NCI-H1092 (cell line): ENCODE data around the gene ASIC2.

ENCODE experiments used
- DNase-seq: peaks from one replicate; lab custom pipeline; 2025; lab: John Stamatoyannopoulos, UW

ASIC2 gene

DNA sequence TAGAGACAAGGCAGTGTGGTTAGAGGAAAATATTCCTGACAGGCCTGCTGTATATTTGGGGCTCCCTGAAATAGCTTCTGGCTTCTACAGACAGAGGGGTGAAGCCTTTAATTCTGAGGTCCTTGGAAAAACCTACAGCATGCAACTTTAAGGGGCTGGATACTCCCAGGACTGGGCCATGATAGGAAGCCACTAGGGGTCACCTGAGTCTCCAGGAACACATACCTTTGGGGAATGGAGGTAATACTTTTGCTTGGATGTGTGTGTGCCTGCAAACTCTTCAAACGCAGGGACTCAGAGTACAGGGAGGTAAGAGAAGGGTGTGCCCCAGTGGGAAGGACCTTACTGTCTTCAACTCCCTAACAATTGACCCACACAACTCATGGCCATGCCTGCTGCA lies 4.1 kb downstream of the ASIC2 start:
- DNase-seq: no peak

DNA sequence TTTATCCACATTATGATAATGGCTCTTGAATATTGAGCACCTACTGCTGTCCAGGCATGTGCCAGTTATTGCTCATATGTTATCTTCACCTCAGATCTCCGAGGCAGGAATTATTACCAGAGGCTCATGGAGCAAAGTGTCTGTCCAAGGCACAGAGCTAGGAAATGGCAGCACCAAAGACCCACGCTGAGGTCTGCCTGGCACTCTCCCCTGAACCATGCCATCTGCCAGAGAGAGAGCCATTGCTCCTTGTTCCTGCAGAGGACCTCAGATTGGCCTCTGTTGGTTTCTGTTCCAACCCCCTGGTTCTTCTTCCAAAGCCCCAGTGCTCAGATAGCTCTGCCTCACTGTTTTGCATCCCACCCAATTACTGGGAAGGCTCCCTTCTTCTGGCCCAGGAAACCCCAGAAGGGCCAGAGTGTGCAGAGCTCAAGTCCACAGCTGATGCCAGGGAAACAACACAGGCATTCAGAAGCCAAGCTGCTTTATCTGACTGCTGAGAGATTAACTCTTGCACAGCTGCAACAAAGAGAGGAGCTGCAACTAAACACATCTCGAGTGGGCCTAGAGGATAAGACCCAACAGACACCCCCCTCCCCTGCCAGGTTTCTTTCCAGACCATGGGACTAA lies 5.9 kb downstream of the ASIC2 start:
- DNase-seq: no peak

GRCh38 chr17:33285413-33285812 lies 7.7 kb downstream of the ASIC2 start:
- DNase-seq: no peak

DNA sequence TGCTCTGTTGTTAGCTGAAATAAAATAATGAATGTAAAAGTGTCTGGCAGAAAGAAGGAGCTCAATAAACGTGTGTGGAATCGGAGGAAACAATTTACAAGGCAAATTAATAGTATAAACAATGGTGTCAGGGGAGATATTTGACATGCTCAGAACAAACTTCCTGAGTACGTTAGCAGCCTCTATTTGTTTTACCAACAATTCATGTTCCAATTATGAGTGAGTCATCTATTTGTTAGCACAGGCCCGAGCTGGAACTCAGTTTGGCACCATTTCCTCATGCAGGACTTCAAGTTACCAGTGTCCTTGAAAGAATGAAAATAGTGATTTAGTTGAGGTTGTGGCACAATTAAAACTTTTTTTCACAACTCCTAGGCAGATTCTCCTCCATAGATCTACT lies 9.1 kb downstream of the ASIC2 start:
- no peak for DNase-seq

DNA sequence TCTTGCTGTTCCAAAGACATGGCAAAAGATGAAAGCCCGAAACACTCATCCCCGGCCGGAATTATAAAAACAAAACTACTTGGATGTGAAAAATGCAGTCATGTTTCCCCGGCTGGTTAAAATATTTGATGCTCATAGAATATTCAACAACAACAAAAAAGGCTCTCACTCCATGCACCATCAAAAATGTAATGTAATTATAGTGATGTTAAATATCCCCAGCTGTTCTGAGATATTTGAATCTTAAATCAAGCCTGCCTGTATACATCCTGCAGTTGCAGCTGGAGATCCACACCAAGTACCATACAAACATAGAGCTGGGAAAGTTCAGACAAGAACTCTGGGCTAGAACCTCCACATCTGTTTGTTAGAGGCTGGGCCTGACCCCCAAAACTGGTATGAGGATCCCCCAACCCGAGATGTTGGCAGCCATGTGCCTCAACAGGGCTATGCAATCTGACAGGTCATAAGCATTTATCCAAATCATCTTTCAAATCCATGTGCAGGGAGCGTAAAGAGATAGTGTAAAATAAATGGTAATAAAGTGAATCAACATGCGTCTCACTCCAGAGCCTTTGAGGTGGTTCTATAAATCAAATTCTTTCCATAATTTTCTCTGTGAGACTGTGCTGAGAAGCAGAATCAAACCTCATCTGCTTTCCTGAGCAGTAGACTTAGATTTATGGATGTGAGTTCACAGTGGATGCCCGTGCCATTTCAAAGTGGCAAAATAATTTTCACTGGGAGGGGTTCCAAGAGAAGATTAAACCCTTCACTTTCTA lies 12.7 kb downstream of the ASIC2 start:
- DNase-seq: no peak

DNA sequence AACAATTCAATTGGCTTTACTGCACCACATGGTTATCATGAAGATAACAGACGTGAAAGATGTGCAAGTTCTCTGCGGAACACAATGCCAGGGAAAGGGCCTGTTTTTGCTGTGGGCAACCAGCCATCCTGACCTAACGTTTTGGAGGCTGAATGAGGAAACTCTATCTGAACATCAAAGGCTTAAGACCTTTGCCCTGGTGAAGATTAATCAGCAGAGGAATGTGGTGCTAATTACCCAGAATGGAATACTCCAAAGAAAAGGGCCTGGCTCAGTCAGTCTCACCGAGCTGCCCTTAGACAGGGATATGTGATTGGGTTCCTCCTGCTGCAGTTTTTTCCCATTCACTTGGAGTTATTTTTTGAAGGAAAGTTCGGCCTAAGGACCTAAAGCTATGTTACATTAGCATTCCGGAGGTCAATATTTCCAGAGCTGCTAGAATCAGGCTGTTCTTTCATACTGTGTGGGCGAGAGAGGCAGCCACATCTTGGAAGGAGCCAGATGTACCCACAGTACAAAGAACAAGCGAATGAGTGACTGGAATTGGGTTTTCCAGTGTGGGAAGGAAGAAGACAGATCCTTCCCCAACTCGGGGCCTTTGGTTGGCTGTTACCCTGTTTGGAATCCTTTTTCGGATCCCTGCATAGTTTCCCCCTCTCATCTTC lies 15.5 kb downstream of the ASIC2 start:
- DNase-seq: no peak

DNA sequence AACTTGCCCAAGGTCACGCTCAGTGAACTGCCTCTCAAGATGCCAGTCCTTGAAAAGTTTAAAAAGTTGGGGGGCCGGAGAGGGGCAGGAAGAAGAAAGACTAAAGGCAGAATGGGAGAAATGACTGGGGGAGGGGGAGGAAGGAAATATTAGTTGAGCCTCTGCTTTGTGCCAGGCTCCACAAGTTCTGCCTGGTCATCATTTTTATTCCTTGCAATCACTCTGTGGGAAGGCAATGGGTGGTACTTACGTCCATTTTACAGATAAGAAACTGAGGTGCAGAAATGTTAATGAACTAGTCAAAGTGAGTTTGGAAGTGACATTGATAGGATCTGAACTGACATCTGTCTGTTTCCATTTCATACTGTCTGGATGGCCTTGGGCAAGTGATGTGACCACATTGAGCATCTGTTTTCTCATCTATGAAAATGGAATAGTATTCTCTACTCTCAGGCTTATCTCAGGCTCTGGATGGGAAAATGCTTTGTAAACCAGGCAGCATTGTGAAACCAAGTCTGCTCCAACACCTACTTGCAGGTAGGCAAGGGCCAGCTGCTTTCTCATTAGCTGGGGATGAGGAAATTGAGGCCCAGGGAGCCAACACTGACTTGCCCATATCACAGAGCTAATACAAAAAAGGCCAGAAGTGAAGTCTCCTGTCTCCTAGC lies 19.2 kb downstream of the ASIC2 start:
- DNase-seq: no peak

GRCh38 chr17:33273271-33273670 lies 19.8 kb downstream of the ASIC2 start:
- no peak for DNase-seq

- DNase-seq: no peak
Measured at GRCh38 chr17:33272438-33272837, 20.7 kb downstream of the ASIC2 start.

DNA sequence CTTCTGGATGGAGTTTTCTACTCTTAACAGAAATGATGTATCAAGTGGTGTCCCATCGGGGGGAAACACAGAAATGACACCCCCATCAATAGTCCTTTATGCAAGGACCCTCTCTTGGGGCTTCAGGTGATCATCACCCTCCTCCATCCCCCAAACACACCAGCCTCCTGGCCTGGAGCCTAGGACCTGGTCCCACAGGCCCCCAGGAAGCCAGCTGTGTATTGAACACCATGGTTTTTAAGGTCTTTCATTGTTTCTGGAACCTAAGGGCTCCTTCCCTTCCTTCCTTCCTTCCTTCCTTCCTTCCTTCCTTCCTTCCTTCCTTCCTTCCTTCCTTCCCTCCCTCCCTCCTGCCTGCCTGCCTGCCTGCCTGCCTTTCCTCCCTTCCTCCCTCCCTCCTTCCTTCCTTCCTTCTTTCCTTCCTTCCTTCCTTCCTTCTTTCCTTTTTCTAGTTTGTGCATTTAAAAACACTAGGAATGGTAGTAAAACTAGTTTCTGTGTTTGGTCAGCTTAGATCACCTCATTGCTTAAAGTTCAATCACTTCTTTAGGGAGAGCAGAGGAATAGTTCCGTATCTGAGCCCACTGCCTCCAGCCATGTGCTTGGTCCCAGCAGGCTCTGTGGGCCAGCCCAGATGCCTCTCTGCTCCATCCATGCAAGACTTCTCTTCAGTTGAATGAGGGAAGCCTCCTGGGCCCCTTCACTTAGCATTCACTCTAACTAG lies 23.6 kb downstream of the ASIC2 start:
- DNase-seq: no peak

DNA sequence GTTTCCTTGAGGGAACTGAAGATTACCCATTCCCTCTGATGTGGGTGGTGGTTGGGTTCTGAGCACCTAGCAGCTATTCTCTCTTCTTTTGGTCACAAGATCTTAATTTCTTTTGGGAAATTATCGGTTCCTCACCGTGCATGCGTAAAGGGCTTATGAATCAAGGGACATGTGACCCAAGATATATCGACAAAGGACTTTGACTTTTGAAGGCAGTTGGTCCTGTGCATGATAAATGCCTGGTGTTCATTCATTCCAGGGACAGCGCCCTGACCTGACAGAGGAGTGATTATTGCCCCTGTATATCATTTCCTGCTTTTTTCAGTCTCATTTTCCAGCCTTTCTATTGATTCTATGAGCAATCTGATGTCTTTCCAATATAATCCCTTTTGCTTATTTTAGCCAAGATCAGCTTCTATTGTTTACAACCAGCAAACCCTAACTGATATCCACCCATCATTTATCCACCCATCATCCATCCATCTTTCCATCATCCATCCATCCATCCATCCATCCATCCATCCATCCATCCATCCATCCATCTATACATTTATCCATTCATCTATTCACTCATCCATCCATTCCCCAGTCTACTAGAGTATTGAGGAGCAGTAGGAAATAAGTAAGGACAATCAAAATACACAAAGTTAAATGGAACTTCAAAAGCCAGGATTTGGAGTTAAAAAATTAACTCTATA lies 25.1 kb downstream of the ASIC2 start:
- no peak for DNase-seq

DNA sequence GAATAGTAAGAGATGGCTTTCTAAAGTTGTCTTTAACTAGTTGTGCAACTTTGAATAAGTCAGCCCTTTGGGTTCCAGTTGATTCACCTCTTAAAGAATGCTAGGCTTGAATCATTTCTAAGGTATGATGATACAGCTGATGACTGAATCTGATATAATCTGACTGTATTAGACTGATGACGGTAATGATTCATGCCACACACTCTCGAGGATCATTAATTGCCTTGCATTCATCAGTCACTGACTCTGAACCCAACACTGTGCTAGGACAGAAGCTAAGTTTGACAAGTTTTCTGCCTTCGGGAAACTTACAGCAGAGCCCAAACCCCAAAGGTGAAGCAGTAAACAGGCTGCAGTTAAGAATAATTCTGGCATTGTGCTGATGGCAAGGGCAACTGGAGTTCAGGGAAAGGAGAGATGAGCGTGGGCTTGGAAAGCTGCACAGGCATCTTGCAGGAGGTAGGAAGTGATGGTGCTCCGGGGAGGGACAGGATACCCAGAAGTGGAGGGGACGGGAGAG lies 25.8 kb downstream of the ASIC2 start:
- no peak for DNase-seq

DNA sequence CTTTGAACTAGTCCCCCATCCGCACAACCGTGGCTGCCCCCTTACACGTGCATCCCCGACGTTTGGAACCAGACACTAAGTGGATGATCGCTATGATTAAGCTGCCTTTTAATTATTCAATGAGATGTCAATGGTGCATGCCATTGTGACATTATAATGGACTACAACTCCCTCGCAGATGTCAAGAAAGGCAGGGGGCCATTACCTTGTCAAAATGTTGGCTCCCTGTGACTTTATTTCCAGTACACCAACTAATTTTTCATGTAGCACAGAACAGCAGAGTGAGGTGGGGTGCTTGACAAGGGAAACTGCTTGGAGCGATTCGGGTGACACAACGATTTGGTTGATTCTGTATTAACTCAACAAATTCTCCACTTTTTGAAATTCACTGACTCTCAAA lies 26.5 kb downstream of the ASIC2 start:
- DNase-seq: no peak

GRCh38 chr17:33266116-33266515 lies 27.0 kb downstream of the ASIC2 start:
- no peak for DNase-seq

DNA sequence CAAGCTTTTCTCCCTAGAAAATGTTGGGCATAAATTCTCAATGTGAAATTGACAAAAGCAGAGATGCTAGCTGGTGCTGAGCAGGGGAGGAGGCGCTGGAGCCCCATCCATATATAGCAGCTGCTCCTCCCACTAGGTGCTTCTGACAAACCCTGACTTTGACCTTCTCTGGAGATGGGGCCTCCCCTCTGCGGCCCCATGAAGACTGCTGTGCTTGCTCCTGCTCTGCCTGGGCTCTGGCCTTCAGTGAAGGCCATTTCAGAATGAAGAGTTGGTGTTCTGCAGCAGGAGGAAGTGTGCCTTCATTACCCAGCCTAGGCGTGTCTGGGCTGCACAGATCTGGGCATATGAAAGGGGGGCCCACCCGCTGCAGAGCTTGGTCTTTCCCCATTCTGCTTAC lies 29.7 kb downstream of the ASIC2 start:
- no peak for DNase-seq

GRCh38 chr17:33262266-33263123 lies 30.6 kb downstream of the ASIC2 start:
- no peak for DNase-seq

- DNase-seq: no peak
Measured at GRCh38 chr17:33261820-33262219, 31.3 kb downstream of the ASIC2 start.

DNA sequence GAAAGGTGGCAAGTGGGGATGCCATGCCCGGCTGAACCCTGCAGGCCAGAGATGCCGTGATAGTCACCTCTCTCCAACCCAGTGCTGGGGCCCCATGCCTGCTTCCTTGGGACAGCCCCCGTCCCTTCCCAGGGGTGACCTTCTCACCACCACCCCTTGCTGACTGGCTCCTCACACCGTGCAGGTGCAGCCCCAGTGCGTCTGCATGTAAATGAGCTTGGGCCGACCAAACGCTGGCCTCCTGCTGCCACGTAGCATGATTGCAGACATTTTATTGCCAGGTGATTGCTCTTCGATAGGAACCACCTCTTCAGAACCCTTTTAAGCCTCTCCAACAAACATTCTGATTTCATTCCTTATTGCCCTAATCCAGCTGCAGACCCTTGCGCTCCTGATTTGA lies 32.5 kb downstream of the ASIC2 start:
- peak; percentile 6 for DNase-seq

- DNase-seq: no peak
Measured at GRCh38 chr17:33258296-33258695, 34.8 kb downstream of the ASIC2 start.

DNA sequence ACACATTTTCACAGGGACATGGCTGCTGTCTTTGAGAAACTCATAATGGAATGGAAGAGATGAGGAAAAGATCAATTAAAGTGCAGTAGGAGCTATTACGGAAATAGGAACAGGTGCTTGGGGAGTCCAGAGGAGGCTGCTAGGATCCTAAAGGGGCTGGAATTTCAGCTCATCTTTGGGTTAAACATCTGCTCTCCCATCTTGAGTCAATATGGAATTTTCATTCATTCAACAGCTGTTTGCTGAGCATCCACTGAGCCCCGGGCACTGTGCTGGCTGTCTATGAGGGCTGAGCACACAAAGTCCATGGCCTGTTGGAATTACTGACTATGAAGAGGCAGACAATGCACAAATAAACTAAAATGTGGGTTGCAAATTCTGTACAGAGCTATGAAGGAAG lies 47.9 kb downstream of the ASIC2 start:
- no peak for DNase-seq
